Smooth muscle cell (in vitro differentiated cells): ENCODE data around the gene FDX2. TPM values are rescaled to one million over a fixed set of nuclear protein-coding genes. Genes with fewer than 3 reads are reported as not detected.

Source experiments
- DNase-seq: peaks from one replicate; lab custom pipeline; 2025; ENCODE audit not compliant: unreplicated experiment; lab: John Stamatoyannopoulos, UW
- H2AFZ ChIP-seq: fragments of 200-600 bp; sonication (generic); 2 replicates; pipeline ENCODE4 v1.6.0; 2016; ENCODE audit warnings: antibody characterized with exemption, low read depth, mild to moderate bottlenecking
- H3F3A ChIP-seq: fragments of 200-600 bp; sonication (generic); 2 replicates; pipeline ENCODE4 v1.6.0; 2017; ENCODE audit warnings: antibody characterized with exemption, low read depth
- H3K27ac ChIP-seq: fragments of 200-600 bp; sonication (generic); 2 replicates; pipeline ENCODE4 v1.5.1; 2016; ENCODE audit warnings: low read depth, mild to moderate bottlenecking
- H3K27me3 ChIP-seq: fragments of 200-600 bp; sonication (generic); 2 replicates; pipeline ENCODE4 v1.6.1; 2016; ENCODE audit warnings: low read depth, mild to moderate bottlenecking
- H3K36me3 ChIP-seq: fragments of 200-600 bp; sonication (generic); 2 replicates; pipeline ENCODE4 v1.5.1; 2016; ENCODE audit warnings: low read depth
- H3K4me1 ChIP-seq: fragments of 200-600 bp; sonication (generic); 2 replicates; pipeline ENCODE4 v1.5.1; 2016; ENCODE audit warnings: low read depth
- H3K4me2 ChIP-seq: fragments of 200-600 bp; sonication (generic); 2 replicates; pipeline ENCODE4 v1.6.0; 2016; ENCODE audit warnings: mild to moderate bottlenecking
- H3K4me3 ChIP-seq: fragments of 200-600 bp; sonication (generic); 2 replicates; pipeline ENCODE4 v1.5.1; 2016; ENCODE audit warnings: mild to moderate bottlenecking
- H3K79me2 ChIP-seq: fragments of 200-600 bp; sonication (generic); 2 replicates; pipeline ENCODE4 v1.6.0; 2016; ENCODE audit warnings: low read depth, mild to moderate bottlenecking
- H3K9ac ChIP-seq: fragments of 200-600 bp; sonication (generic); 2 replicates; pipeline ENCODE4 v1.6.0; 2016; ENCODE audit warnings: low read depth
- H3K9me3 ChIP-seq: fragments of 200-600 bp; sonication (generic); replicated peaks from 2 replicates; pipeline ENCODE4 v1.5.1; 2016; ENCODE audit warnings: low read depth
- H4K20me1 ChIP-seq: fragments of 200-600 bp; sonication (generic); 2 replicates; pipeline ENCODE4 v1.6.0; 2016; ENCODE audit warnings: low read depth
- CTCF ChIP-seq: fragments of 200-600 bp; sonication (generic); IDR thresholded peaks from 2 replicates; pipeline ENCODE4 v1.5.1; 2017; ENCODE audit warnings: borderline replicate concordance, mild to moderate bottlenecking, antibody characterized with exemption; ENCODE audit not compliant: insufficient read depth, poor library complexity, severe bottlenecking
- WGBS: methylation state at CpG from one replicate; pipeline ENCODE4 v1.1.7; 2016; ENCODE audit warnings: low lambda C conversion rate; 5-methylcytosine and 5-hydroxymethylcytosine counted together
- polyA plus RNA-seq: library from polyadenylated mRNA; unstranded; fragments of >200 nt; fragmentation: Nextera tagmentation; extraction: Ambion mirVana; gene quantifications from 2 replicates; pipeline ENCODE4 v1.2.1, GENCODE V29; 2016
- total RNA-seq: library from RNA; depleted of rRNA; stranded (reverse); fragments of >200 nt; gene quantifications from 2 replicates; pipeline ENCODE4 v1.2.3, GENCODE V29; 2014

The FDX2 gene
- total and polyA plus RNA-seq, 2 experiments from 2014 or later: 15.3 to 39.1 TPM

- TF ChIP-seq CTCF: no peak
- no peak overlapping the region for H3K9ac ChIP-seq
- no peak for DNase-seq
- H3F3A ChIP-seq: no peaks in the 10 kb centered on the region
- H3K27me3 ChIP-seq: no peaks in the 10 kb centered on the region
- no peaks in the 10 kb centered on the region for H3K79me2 ChIP-seq
- no peaks in the 10 kb centered on the region for H3K4me1 ChIP-seq
- no peak overlapping the region for H3K4me2 ChIP-seq
- 94% methylated on average over 9 of the region's 9 CpGs for WGBS
- no peaks in the 10 kb centered on the region for H4K20me1 ChIP-seq
- no peak overlapping the region for H2AFZ ChIP-seq
- H3K36me3 ChIP-seq: no peaks in the 10 kb centered on the region
- no peak overlapping the region for H3K27ac ChIP-seq
- no peaks in the 10 kb centered on the region for H3K9me3 ChIP-seq
- H3K4me3 ChIP-seq: no peak overlapping the region
Measured at GRCh38 chr19:10277795-10278589, 37.8 kb downstream of the FDX2 start.

- Histone ChIP-seq H2AFZ (no peak overlapping the region), H3K4me3 (no peak overlapping the region), H3K79me2 (no peaks in the 10 kb centered on the region), H3K27me3 (peaks cover 9% of the 10 kb centered on the region), H3K4me1 (no peaks in the 10 kb centered on the region), H4K20me1 (no peaks in the 10 kb centered on the region), H3K27ac (no peak overlapping the region), H3F3A (no peaks in the 10 kb centered on the region), H3K9ac (no peak overlapping the region), H3K4me2 (no peak overlapping the region), H3K36me3 (no peaks in the 10 kb centered on the region), H3K9me3 (no peaks in the 10 kb centered on the region)
- no peak for TF ChIP-seq CTCF
- 92% methylated on average over 10 of the region's 10 CpGs for WGBS
- DNase-seq: no peak
Measured at GRCh38 chr19:10274589-10274988, 41.2 kb downstream of the FDX2 start.

GRCh38 chr19:10271543-10272086 is 44.2 kb downstream of the FDX2 start:
- Histone ChIP-seq H3K27ac (no peak overlapping the region), H3K79me2 (no peaks in the 10 kb centered on the region), H3K36me3 (no peaks in the 10 kb centered on the region), H3K4me3 (peak overlapping the region; percentile 45), H3K4me2 (no peak overlapping the region), H2AFZ (no peak overlapping the region), H3F3A (no peaks in the 10 kb centered on the region), H3K9ac (no peak overlapping the region), H3K4me1 (no peaks in the 10 kb centered on the region), H3K27me3 (peaks cover 9% of the 10 kb centered on the region), H4K20me1 (no peaks in the 10 kb centered on the region), H3K9me3 (no peaks in the 10 kb centered on the region)
- no peak for DNase-seq
- WGBS: 64% methylated on average over 12 of the region's 12 CpGs
- no peak for TF ChIP-seq CTCF
